Pancreas (tissue), 10 donors: ENCODE data around the gene SRPK2. TPM values are rescaled to one million over a fixed set of nuclear protein-coding genes. Genes with fewer than 3 reads are reported as not detected.

Experiments used
- ATAC-seq, 4 donors: fragments of 200-7000 bp; cut with Tn5 transposase; one replicate each; pipeline versions ENCODE4 v1.8.0 to v1.9.1; 2020; ENCODE audit warnings: mild to moderate bottlenecking in 4 of 4, moderate library complexity in 4 of 4
- DNase-seq, 6 donors: peaks; one replicate each; pipeline ENCODE4 v3.0.0-alpha.2; 2020
- FAIRE-seq: peaks from 2 replicates; lab custom pipeline; 2012; peaks lifted over from hg19 to GRCh38; lab: Jason Lieb, UNC
- H3K27ac ChIP-seq, 4 donors: fragments of 200-600 bp; sonication (generic); 1 replicate in 3 of 4; 2 replicates in 1 of 4; pipeline versions ENCODE4 v1.5.0 to v1.8.0; 2020
- H3K27me3 ChIP-seq, 4 donors: fragments of 200-600 bp; one replicate each; pipeline ENCODE4 v1.8.0; 2021
- H3K36me3 ChIP-seq, 3 donors: fragments of 200-600 bp; sonication (generic) in 1 of 3; one replicate each; pipeline versions ENCODE4 v1.5.0 to v1.8.0; 2020 to 2021
- H3K4me1 ChIP-seq, 3 donors: fragments of 200-600 bp; one replicate each; pipeline ENCODE4 v1.8.0; 2021
- H3K4me3 ChIP-seq, 4 donors: fragments of 200-600 bp; sonication (generic) in 2 of 4; one replicate each; pipeline versions ENCODE4 v1.5.0 to v1.8.0; 2020 to 2021
- H3K9me3 ChIP-seq, 4 donors: fragments of 200-600 bp; one replicate each; pipeline ENCODE4 v1.8.0; 2021
- CTCF ChIP-seq, 4 donors: fragments of 200-600 bp; sonication (generic) in 3 of 4; IDR thresholded peaks; one replicate each; pipeline versions ENCODE4 v1.5.0 to v1.8.0; 2021; ENCODE audit warnings: antibody characterized with exemption in 4 of 4
- WGBS, 2 donors: extraction: QIAGEN DNeasy Blood & Tissue Kit; methylation state at CpG; one replicate each; pipeline ENCODE4 v1.1.7; 2013; 5-methylcytosine and 5-hydroxymethylcytosine counted together
- intact Hi-C, 3 donors: fragments of 100-400 bp; cut with DNase I; formaldehyde crosslinking; loops; one replicate each; pipeline versions ENCODE4 v1.11.1 to v1.14.2; 2022
- polyA plus RNA-seq, 2 donors: library from polyadenylated mRNA; stranded (reverse); fragments of 200-250 nt; gene quantifications; one replicate each; pipeline ENCODE4 v1.2.3, GENCODE V29; 2013
- total RNA-seq, 6 donors: library from RNA; stranded (reverse); fragmentation: NEBNext Ultra II Directional in 4 of 6; extraction: Animal tissue kit (Norgen Biotek cat#: 25700) in 4 of 6; gene quantifications; one replicate each; pipeline versions ENCODE4 v1.2.1 to v1.2.4, GENCODE V29; 2021 to 2023
- donor health status: healthy with polysubstance abuse.
- donor health status: DM: no; HTN: no; CAD: no; lungs with moderate emphysema.
- donor health status: DM: no; HTN: no; CAD: no.
- donor health status: control.
- donor health status: control.
- donor health status: Bipolar disorder and iron deficiency.
- donor health status: DM: yes; HTN: yes; CAD: no.
- donor health status: DM: no; HTN: no; CAD: no.
- donor health status: DM: no; HTN: no; CAD: no.
- donor health status: DM: yes; HTN: yes; CAD: no.

The SRPK2 gene
- total and polyA plus RNA-seq, 8 donors, result 6.5 to 27.4 (median 16.4) TPM

DNA sequence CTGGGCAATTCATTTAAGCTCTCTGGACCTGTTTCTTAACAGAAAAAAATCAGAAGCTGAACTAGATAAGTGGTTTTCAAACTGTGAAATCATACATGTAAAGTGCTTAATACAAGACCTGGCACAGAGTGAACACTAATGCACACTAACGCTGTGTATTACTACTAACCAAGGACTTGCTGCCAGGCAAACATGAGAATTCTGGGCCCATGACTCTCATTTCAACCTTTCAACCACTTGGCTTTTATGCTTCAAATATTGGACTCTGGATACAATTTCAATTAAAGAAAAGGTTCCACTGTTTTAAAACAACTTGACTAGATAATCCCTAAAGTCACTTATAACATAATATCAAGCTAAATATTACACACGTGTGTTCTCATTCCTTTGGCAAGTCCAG is 73.4 kb downstream of the SRPK2 start:
- Histone ChIP-seq H3K9me3 (no peaks in the 10 kb centered on the region), H3K36me3 (no peaks in the 10 kb centered on the region), H3K4me3 (no peak overlapping the region), H3K27ac (no peak overlapping the region), H3K27me3 (no peaks in the 10 kb centered on the region), H3K4me1 (peaks cover 14 to 30% (median 27%) of the 10 kb centered on the region in 3 donors)
- intact Hi-C loops, result no loop called here
- no peak for TF ChIP-seq CTCF (IDR thresholded peaks at IDR 0.05)
- FAIRE-seq (no peak), ATAC-seq (peak in 3 of 4 donors; percentile 34 to 67 (median 66)), DNase-seq (no peak)
- WGBS, 2 donors, result 45% methylated on average over 2 of the region's 2 CpGs

GRCh38 chr7:105309235-105310169 is 79.2 kb downstream of the SRPK2 start:
- peak in 3 of 4 donors; percentile 57 to 74 (median 63) for ATAC-seq
- H3K9me3 ChIP-seq, result no peaks in the 10 kb centered on the region
- no peaks in the 10 kb centered on the region for H3K27me3 ChIP-seq
- TF ChIP-seq CTCF (IDR thresholded peaks at IDR 0.05), result no peak
- no peak overlapping the region for H3K27ac ChIP-seq
- no peak for FAIRE-seq
- 44 to 45% methylated on average over 2 of the region's 2 CpGs for WGBS, 2 donors
- peaks cover 0 to 17% (median 11%) of the 10 kb centered on the region in 3 donors for H3K4me1 ChIP-seq
- H3K36me3 ChIP-seq, result no peaks in the 10 kb centered on the region
- intact Hi-C loops, result no loop called here
- H3K4me3 ChIP-seq, result no peak overlapping the region
- no peak for DNase-seq

GRCh38 chr7:105307163-105307672 is 81.5 kb downstream of the SRPK2 start:
- no peak for TF ChIP-seq CTCF (IDR thresholded peaks at IDR 0.05)
- DNase-seq (no peak), ATAC-seq (no peak), FAIRE-seq (no peak)
- no peaks in the 10 kb centered on the region for H3K27me3 ChIP-seq
- no peaks in the 10 kb centered on the region for H3K36me3 ChIP-seq
- H3K4me3 ChIP-seq, result no peak overlapping the region
- H3K9me3 ChIP-seq, result no peaks in the 10 kb centered on the region
- H3K4me1 ChIP-seq, result peaks cover 0 to 12% (median 11%) of the 10 kb centered on the region in 3 donors
- intact Hi-C loops, result no loop called here
- no peak overlapping the region for H3K27ac ChIP-seq
- 55% methylated on average over 3 of the region's 3 CpGs for WGBS, 2 donors

GRCh38 chr7:105306298-105306748 is 82.4 kb downstream of the SRPK2 start:
- no peaks in the 10 kb centered on the region for H3K9me3 ChIP-seq
- no peak overlapping the region for H3K4me3 ChIP-seq
- no peaks in the 10 kb centered on the region for H3K27me3 ChIP-seq
- H3K27ac ChIP-seq, result no peak overlapping the region
- H3K36me3 ChIP-seq, result no peaks in the 10 kb centered on the region
- no peak for TF ChIP-seq CTCF (IDR thresholded peaks at IDR 0.05)
- FAIRE-seq, result no peak
- intact Hi-C loops, result no loop called here
- no peak for DNase-seq
- H3K4me1 ChIP-seq, result peaks cover 0 to 12% (median 11%) of the 10 kb centered on the region in 3 donors
- ATAC-seq, result no peak
- 48 to 50% methylated on average over 4 of the region's 4 CpGs for WGBS, 2 donors
